HFF-Myc (cell line): ENCODE results near the gene ZFP30.

ENCODE experiments used
- DNase-seq: peaks from one replicate; pipeline ENCODE4 v3.0.0-alpha.2; 2011; ENCODE audit warnings: low read depth; ENCODE audit errors: extremely low read depth
- H3K4me3 ChIP-seq: replicated peaks from 2 replicates; pipeline ENCODE4 v1.5.1; 2011; ENCODE audit warnings: low read depth, mild to moderate bottlenecking, control low read depth, low read length
- TF ChIP-seq, protein P1 (sequence below): IDR thresholded peaks from 2 replicates; pipeline ENCODE4 v1.5.1; 2012; ENCODE audit warnings: mild to moderate bottlenecking, low read depth, low read length, control low read depth; ENCODE audit errors: missing control alignments

ZFP30 gene

DNA sequence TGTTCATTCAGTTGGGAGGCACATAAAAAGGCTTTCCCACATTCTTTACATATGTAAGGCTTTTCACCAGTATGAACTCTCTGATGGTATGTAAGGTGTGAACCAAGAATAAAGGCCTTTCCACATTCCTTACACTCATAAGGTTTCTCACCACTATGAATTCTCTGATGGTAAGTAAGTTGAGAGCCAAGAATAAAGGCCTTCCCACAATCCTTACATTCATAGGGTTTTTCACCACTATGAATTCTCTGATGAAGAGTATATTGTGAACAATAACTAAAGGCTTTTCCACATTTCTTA is 89.9 kb downstream of the ZFP30 start:
- no peak overlapping the region for H3K4me3 ChIP-seq
- TF ChIP-seq, protein P1, sequence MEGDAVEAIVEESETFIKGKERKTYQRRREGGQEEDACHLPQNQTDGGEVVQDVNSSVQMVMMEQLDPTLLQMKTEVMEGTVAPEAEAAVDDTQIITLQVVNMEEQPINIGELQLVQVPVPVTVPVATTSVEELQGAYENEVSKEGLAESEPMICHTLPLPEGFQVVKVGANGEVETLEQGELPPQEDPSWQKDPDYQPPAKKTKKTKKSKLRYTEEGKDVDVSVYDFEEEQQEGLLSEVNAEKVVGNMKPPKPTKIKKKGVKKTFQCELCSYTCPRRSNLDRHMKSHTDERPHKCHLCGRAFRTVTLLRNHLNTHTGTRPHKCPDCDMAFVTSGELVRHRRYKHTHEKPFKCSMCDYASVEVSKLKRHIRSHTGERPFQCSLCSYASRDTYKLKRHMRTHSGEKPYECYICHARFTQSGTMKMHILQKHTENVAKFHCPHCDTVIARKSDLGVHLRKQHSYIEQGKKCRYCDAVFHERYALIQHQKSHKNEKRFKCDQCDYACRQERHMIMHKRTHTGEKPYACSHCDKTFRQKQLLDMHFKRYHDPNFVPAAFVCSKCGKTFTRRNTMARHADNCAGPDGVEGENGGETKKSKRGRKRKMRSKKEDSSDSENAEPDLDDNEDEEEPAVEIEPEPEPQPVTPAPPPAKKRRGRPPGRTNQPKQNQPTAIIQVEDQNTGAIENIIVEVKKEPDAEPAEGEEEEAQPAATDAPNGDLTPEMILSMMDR = no peak
- no peak for DNase-seq

DNA sequence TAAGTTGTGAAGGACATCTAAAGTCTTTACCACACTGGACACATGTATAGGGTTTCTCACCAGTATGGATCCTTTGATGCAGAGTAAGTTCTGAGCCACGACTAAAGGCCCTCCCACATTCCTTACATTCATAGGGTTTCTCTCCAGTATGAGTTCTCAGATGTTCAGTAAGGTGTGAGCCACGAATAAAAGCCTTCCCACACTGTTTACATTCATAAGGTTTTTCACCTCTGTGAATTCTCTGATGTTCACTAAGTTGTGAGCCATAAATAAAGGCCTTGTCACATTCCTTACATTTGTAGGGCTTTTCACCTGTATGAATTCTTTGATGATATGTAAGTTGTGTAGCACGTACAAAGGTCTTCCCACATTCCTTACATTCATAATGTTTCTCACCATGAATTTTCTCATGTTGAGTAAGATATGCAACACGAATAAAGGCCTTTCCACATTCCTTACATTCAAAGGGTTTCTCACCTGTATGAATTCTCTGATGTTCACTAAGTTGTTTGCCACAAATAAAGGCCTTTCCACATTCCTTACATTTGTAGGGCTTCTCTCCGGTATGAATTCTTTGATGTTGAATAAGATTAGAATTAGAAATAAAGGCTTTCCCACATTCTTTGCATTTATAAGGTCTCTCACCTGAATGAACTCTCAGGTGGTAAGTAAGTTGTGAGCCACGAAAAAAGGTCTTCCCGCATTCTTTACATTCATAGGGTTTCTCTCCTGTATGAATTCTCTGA is 90.5 kb downstream of the ZFP30 start:
- TF ChIP-seq, protein P1 = no peak
- no peak for DNase-seq
- H3K4me3 ChIP-seq = no peak overlapping the region
